C4-2B (cell line): Measurements from ENCODE around the gene IRF8.

ENCODE experiments used
- H3K27ac ChIP-seq: fragments of 450-650 bp; 2 replicates; pipeline ENCODE4 v1.5.1; 2017
- ZFX ChIP-seq: fragments of 450-650 bp; IDR thresholded peaks from 2 replicates; pipeline ENCODE4 v1.6.1; 2017
- TF ChIP-seq, protein P1 (sequence below): fragments of 450-650 bp; conservative IDR thresholded peaks from 2 replicates; pipeline ENCODE4 v1.5.1; 2017; ENCODE audit warnings: mild to moderate bottlenecking

IRF8 gene

DNA sequence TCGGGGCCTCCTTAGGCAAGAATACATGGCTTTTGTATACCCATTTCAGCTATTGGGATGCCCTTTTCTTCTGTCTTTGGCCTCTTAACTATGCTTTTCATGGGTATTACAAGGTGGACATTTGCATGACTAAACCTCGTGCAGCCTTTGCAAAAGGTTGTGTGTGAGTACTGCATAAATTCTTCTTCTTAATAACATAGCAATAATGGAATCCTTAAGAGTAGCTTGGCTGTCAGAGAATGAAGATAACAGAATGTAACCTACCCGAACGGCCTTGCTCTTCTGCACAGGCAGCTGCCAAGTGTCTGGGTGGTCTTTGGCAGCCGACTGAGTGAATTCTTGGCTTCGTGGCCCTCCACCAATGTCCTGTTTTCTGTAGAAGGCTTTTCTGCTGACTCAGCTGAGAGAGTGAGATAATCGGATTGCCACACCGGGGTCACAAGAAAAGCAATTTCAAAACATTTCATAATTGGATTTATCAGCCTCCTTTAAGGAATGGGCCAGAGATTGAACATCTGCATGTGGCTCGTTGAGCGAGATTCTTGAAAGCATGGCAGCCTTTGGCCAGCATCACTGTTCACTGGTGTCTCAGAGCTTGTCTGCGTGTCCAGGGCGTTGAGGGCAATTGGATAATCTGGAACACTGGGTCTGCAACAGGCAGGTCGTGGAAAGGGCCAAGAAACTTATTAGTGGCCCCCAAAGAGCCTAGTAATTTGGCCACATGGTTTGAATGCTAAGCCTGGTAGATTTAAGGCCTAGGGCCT lies 13.4 kb downstream of the IRF8 start:
- H3K27ac ChIP-seq, result no peak overlapping the region
- TF ChIP-seq ZFX, result no peak
- TF ChIP-seq, protein P1, sequence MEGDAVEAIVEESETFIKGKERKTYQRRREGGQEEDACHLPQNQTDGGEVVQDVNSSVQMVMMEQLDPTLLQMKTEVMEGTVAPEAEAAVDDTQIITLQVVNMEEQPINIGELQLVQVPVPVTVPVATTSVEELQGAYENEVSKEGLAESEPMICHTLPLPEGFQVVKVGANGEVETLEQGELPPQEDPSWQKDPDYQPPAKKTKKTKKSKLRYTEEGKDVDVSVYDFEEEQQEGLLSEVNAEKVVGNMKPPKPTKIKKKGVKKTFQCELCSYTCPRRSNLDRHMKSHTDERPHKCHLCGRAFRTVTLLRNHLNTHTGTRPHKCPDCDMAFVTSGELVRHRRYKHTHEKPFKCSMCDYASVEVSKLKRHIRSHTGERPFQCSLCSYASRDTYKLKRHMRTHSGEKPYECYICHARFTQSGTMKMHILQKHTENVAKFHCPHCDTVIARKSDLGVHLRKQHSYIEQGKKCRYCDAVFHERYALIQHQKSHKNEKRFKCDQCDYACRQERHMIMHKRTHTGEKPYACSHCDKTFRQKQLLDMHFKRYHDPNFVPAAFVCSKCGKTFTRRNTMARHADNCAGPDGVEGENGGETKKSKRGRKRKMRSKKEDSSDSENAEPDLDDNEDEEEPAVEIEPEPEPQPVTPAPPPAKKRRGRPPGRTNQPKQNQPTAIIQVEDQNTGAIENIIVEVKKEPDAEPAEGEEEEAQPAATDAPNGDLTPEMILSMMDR, result no peak

DNA sequence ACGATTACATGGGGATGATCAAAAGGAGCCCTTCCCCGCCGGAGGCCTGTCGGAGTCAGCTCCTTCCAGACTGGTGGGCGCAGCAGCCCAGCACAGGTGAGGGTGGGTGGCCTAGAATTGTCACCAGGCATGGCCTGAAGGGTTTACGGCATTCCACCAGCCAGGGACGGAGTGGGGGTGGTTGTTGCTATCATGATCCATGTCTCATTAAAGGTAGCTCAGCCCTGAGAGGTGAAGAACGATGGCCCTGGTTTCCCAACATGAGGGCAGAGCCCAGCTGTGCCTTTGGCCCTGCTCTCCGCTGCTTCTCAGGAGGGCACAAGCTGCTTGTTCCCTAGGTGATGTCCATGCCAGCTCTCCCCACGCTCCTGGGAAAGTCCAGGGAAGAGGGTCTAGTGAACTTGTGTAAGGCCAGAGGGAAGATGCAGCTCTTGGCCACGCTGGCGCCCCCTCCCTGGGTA lies 14.2 kb downstream of the IRF8 start:
- no peak overlapping the region for H3K27ac ChIP-seq
- TF ChIP-seq ZFX, result no peak
- TF ChIP-seq, protein P1, result no peak

DNA sequence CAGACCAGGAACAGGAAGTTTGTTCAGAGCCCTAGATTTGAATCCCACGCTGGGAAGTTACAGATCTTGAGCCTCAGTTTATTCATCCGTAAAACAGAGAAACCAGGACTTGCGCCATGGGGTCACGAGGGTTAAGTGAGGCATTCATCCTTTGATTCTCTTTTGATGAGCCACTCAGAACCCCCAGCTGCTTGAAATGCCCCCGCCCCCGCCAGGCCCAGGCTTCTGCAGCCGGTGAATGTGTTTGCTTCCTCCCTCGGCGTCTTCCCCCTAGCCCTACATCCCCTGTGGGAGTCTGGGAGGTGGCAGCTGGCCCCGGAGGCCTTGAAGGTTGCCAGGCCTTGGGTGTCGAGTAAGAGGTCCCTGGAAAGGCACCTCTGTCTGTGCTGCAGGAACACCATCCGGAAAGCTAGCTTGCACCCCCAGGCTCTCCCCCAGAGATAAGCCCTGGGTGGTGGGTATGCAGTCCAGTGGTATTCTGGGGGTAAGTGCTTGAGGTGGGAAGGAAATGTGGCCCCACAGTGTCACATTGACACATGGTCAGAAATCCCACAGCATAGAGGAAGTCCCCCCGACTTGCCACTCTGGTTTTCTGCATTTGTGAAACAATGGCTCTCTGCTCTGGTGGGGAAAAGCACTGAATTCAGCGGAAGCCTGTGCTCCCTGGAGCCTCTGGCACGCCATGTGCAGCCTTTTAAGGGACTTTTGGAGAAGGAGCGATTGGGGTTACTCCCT lies 14.9 kb downstream of the IRF8 start:
- TF ChIP-seq, protein P1, result no peak
- no peak for TF ChIP-seq ZFX
- H3K27ac ChIP-seq, result no peak overlapping the region

DNA sequence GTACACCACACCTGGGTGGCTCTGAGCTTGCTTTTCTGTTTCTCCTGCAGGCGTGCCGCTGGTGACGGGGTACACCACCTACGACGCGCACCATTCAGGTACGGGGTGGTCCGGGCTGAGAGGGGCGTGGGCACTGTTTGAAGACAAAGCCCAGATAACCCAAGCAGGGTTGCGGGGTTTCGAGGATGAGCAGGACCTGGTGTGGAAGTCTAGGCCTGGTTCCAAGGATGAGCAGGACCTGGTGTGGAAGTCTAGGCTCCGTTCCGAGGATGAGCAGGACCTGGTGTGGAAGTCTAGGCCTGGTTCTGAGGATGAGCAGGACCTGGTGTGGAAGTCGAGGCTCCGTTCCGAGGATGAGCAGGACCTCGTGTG lies 15.4 kb downstream of the IRF8 start:
- TF ChIP-seq ZFX, result no peak
- TF ChIP-seq, protein P1, result no peak
- H3K27ac ChIP-seq, result no peak overlapping the region

DNA sequence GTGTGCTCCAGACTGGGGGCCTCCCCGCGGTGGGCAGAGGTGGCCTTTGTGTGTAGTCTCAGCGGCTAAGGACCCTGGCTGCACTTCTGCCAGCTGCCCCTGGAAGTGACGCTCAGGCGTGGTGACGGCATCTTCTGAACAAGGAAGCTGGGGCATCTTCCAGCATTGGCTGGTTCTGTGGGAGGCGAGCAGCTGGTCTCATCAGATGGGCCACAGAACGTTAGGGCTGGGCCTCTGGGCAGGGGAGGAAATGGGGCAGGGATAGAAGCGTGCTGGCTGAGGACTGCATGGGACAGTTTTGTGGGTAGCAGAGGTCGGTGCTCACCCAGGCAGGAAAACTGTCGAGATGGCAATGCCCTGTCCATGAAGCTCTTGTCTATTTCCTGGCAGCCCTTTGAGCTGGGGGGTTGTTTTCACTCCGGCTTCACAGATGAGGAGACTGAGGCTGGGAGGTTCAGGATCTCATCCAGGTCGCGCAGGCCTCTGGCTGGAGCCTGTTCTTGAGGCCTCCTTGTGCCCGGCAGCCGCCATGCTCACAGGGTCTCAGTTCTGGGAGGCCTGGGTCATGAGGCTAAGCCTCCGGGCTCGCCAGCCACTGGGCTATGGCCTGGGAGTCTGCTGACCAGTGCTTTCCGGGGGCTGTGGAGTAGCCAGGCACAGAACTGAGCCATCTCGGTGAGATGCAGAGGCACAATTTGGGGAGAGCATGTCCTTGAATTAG lies 16.3 kb downstream of the IRF8 start:
- TF ChIP-seq ZFX, result no peak
- TF ChIP-seq, protein P1, result no peak
- H3K27ac ChIP-seq, result no peak overlapping the region

DNA sequence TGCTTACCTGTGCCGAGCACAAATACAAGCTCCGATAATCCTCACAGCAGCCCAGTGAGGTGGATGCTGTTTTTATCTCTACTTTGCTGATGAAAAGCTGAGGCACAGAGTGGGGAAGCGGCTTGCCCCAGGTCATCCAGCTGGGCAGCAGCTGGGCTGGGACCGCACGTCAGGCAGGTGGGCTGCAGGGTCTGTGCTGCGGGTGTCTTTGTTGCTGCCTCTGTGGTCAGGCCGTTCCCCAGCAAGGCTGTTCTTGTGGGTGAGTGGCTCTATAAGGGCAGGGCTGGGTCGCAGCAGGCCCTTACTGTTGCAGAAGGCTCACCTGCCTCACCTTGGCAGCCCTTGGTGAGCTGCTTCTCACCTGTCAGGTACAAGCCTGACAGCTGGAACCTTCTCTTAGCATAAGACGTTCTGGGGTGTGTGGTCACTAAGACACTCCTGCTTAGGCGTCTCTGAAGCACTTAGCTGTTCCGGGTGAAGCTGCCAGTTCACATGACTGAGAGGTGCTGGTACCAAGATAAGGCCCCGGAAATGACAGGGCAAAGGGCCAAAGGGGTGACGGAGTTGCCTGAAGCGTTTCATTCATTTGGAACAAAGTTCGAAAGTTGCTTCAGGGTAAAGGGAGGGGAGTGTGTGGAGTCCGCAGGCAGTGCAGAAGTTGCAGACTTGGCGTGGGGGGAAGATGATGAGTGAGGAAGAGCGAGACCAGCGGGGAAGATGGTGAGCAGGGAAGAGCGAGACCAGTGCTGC lies 17.4 kb downstream of the IRF8 start:
- no peak for TF ChIP-seq ZFX
- TF ChIP-seq, protein P1, result no peak
- no peak overlapping the region for H3K27ac ChIP-seq
